Ishikawa (cell line): ENCODE measurements around the gene SALL3.

ENCODE experiments used
- TAF1 ChIP-seq: IDR thresholded peaks from 2 replicates; pipeline ENCODE4 v1.6.1; 2012; ENCODE audit warnings: low read depth, mild to moderate bottlenecking
- YY1 ChIP-seq: IDR thresholded peaks from 2 replicates; pipeline ENCODE4 v1.6.1; 2012; ENCODE audit warnings: low read depth

- no peak for TF ChIP-seq YY1
- TF ChIP-seq TAF1 = no peak
These were observed 7.2 kb upstream of the SALL3 start for GRCh38 chr18:78972385-78972918.
